PC-9 (cell line): ENCODE results near the gene LEPR. TPM values are rescaled to one million over a fixed set of nuclear protein-coding genes. Genes with fewer than 3 reads are reported as not detected.
"Not testable (repeated sequence)": the region's sequence is repeated elsewhere in the genome, so short reads cannot be mapped to it uniquely, and the experiment has no call there.

ENCODE experiments used
- BruUV-seq: library from RNA; stranded (reverse); fragments of 400-500 nt; replicated peaks from 2 replicates; lab custom pipeline; 2021; lab: Mats Ljungman, UMichigan
- CTCF ChIA-PET: fragments of 300-600 bp; sonication (Branson Sonifier 250); formaldehyde crosslinking; loops from one replicate; lab custom pipeline; 2022; ENCODE audit warnings: antibody characterized with exemption; lab: Charles Lee
- POLR2A ChIA-PET: fragments of 300-600 bp; sonication (Branson Sonifier 250); formaldehyde crosslinking; loops from one replicate; lab custom pipeline; 2022; ENCODE audit warnings: antibody characterized with exemption; ENCODE audit not compliant: unreplicated experiment; lab: Charles Lee
- DNase-seq, 2 experiments: peaks; one replicate each; pipeline versions ENCODE4 v3.0.0 to v3.0.0-alpha.2; 2015 to 2022; ENCODE audit warnings: mixed read lengths in 1 of 2
- H2AFZ ChIP-seq: fragments of 200-600 bp; sonication (generic); 2 replicates; pipeline ENCODE4 v1.8.1; 2017; ENCODE audit warnings: antibody characterized with exemption
- H3F3A ChIP-seq: fragments of 200-600 bp; sonication (generic); 2 replicates; pipeline ENCODE4 v1.8.1; 2017; ENCODE audit warnings: antibody characterized with exemption, mild to moderate bottlenecking, low read depth; ENCODE audit not compliant: insufficient read depth
- H3K27ac ChIP-seq: fragments of 200-600 bp; sonication (generic); 2 replicates; pipeline ENCODE4 v1.6.1; 2016; ENCODE audit warnings: mixed run types
- H3K27me3 ChIP-seq: fragments of 200-600 bp; sonication (generic); 2 replicates; pipeline ENCODE4 v1.6.1; 2016; ENCODE audit warnings: low read depth, mixed run types; ENCODE audit not compliant: insufficient read depth
- H3K36me3 ChIP-seq: fragments of 200-600 bp; sonication (generic); 2 replicates; pipeline ENCODE4 v1.6.1; 2016; ENCODE audit warnings: low read depth, mixed run types
- H3K4me1 ChIP-seq: fragments of 200-600 bp; sonication (generic); replicated peaks from 2 replicates; pipeline ENCODE4 v1.6.1; 2016; ENCODE audit warnings: mixed run types; ENCODE audit not compliant: insufficient read depth
- H3K4me2 ChIP-seq: fragments of 200-600 bp; sonication (generic); 2 replicates; pipeline ENCODE4 v1.6.1; 2017; ENCODE audit warnings: mixed run types
- H3K4me3 ChIP-seq: fragments of 200-600 bp; sonication (generic); 2 replicates; pipeline ENCODE4 v1.6.1; 2016; ENCODE audit warnings: mixed run types
- H3K79me2 ChIP-seq: fragments of 200-600 bp; sonication (generic); 2 replicates; pipeline ENCODE4 v1.6.1; 2017; ENCODE audit warnings: low read depth, mixed run types
- H3K9me2 ChIP-seq: fragments of 200-600 bp; sonication (generic); 2 replicates; pipeline ENCODE4 v1.8.1; 2017; ENCODE audit warnings: mild to moderate bottlenecking; ENCODE audit not compliant: insufficient read depth
- H3K9me3 ChIP-seq: fragments of 200-600 bp; sonication (generic); 2 replicates; pipeline ENCODE4 v1.8.1; 2016; ENCODE audit warnings: low read depth; ENCODE audit not compliant: insufficient read depth
- H4K20me1 ChIP-seq: fragments of 200-600 bp; sonication (generic); 2 replicates; pipeline ENCODE4 v1.8.1; 2017; ENCODE audit not compliant: insufficient read depth
- EZH2 ChIP-seq: fragments of 200-600 bp; sonication (generic); IDR thresholded peaks from 2 replicates; pipeline ENCODE4 v1.8.0; 2017; ENCODE audit warnings: antibody characterized with exemption, low read depth
- intact Hi-C: fragments of 100-400 bp; cut with micrococcal nuclease; formaldehyde crosslinking; loops from one replicate; pipeline ENCODE4 v1.10.0; 2022; ENCODE audit not compliant: unreplicated experiment
- total RNA-seq: library from RNA; stranded (reverse); gene quantifications from 2 replicates; pipeline ENCODE4 v1.2.3, GENCODE V29; 2021
- TF ChIP-seq, protein P1 (sequence below): fragments of 200-600 bp; sonication (generic); conservative IDR thresholded peaks from 2 replicates; pipeline ENCODE4 v1.6.1; 2017; ENCODE audit warnings: mixed run types, antibody characterized with exemption, mild to moderate bottlenecking, moderate library complexity

LEPR gene
- total RNA-seq, 1 experiment from 2014 or later = 34.8 TPM

- Histone ChIP-seq H3K4me3 (no peak overlapping the region), H3K36me3 (no peaks in the 10 kb centered on the region), H3K4me2 (peak overlapping the region; percentile 29; the same call in 1 of the 2 replicates), H3K4me1 (peaks cover 11% of the 10 kb centered on the region), H4K20me1 (no peaks in the 10 kb centered on the region), H3K9me3 (no peaks in the 10 kb centered on the region), H3F3A (no peaks in the 10 kb centered on the region), H3K79me2 (no peaks in the 10 kb centered on the region), H3K9me2 (no peaks in the 10 kb centered on the region; the same call in 1 of the 2 replicates), H2AFZ (peak overlapping the region; percentile 75), H3K27me3 (no peaks in the 10 kb centered on the region), H3K27ac (peak overlapping the region; percentile 38)
- CTCF ChIA-PET = no interaction called here
- TF ChIP-seq, protein P1, sequence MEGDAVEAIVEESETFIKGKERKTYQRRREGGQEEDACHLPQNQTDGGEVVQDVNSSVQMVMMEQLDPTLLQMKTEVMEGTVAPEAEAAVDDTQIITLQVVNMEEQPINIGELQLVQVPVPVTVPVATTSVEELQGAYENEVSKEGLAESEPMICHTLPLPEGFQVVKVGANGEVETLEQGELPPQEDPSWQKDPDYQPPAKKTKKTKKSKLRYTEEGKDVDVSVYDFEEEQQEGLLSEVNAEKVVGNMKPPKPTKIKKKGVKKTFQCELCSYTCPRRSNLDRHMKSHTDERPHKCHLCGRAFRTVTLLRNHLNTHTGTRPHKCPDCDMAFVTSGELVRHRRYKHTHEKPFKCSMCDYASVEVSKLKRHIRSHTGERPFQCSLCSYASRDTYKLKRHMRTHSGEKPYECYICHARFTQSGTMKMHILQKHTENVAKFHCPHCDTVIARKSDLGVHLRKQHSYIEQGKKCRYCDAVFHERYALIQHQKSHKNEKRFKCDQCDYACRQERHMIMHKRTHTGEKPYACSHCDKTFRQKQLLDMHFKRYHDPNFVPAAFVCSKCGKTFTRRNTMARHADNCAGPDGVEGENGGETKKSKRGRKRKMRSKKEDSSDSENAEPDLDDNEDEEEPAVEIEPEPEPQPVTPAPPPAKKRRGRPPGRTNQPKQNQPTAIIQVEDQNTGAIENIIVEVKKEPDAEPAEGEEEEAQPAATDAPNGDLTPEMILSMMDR = no peak
- no peak for TF ChIP-seq EZH2
- intact Hi-C loops = no loop called here
- DNase-seq = no peak
- POLR2A ChIA-PET = no interaction called here
- BruUV-seq = no TSS peak
Observed at GRCh38 chr1:65372557-65372956, 47.9 kb upstream of the LEPR start.

DNA sequence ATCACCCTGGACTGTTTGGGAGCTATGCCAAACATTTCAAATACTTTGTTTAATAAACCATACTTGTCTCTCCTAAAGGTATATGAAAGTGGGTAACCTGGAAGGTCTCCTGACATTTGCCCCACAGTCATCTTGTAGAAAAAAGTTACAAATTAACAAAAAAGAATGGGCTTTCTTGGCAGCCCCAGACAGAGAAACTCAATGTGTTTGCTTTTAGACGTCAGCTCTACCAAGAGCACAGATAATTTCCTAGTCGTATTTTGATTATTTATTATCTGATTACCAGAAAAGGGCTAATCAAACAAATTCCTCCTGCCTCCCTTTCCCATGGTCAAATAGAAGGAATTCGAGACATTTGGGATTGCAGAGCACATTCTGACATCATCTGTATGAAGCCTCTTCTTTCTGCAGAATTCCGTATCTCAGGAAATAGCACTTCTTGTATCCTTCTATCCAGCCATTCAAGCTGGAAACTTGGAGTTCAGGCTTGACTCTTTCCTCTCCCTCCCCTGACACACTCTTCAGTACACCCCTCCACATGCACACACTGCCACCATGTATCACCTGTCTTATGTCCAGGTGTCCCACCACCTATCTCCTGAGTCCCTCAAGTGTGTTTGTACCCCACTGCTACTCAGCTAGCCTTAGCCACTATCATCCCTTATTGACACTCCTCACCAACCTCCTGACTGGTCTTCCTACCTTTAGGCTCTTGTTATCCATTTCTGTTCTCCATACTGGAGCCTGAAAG, 42.8 kb upstream of the LEPR start:
- ChIA-PET POLR2A (no interaction called here), CTCF (no interaction called here)
- Histone ChIP-seq H3K9me2 (no peaks in the 10 kb centered on the region; the same call in 1 of the 2 replicates), H3F3A (no peaks in the 10 kb centered on the region), H3K4me2 (no peak overlapping the region), H3K27me3 (no peaks in the 10 kb centered on the region), H3K4me1 (peaks cover 3% of the 10 kb centered on the region), H3K4me3 (no peak overlapping the region), H3K36me3 (no peaks in the 10 kb centered on the region), H3K79me2 (no peaks in the 10 kb centered on the region), H2AFZ (no peak overlapping the region), H4K20me1 (no peaks in the 10 kb centered on the region), H3K9me3 (no peaks in the 10 kb centered on the region), H3K27ac (no peak overlapping the region)
- TF ChIP-seq, protein P1 = no peak
- TF ChIP-seq EZH2 = no peak
- intact Hi-C loops = no loop called here
- BruUV-seq = no TSS peak
- DNase-seq = no peak

DNA sequence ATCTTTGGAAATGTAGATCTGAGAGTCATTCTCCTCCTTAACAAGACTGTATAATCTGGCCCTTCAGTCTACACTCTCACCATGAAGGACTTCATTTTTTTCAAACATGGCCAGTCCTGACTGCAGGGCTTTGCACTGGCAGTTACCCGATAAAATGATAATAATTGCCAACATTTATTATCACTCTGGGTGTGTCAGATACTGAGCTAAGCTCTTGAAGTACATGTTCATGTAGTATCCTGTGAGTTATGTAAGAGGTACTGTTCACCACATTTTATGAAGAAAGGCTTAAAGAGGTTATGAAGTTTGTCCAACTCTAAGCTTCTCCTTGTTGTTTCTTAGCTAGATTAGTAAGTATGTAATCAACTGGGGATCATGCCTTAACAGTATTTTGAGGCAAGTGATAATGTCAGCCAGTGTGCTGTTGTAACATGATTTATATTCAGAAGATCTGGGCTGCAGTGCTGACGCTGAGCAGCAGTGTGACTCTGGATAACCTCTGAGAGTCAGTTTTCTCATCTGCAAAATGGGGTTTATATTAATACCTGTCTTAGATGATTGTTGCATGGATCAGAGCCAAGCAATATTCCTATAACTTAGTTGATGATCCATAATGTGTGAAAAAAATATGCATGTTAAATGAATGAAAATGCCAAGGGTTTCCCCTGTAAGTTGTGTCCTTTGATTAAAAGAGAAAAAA, 42.1 kb upstream of the LEPR start:
- H3K27ac ChIP-seq = no peak overlapping the region
- H3F3A ChIP-seq = no peaks in the 10 kb centered on the region
- DNase-seq = no peak
- no peaks in the 10 kb centered on the region for H3K36me3 ChIP-seq
- TF ChIP-seq, protein P1 = no peak
- no peak for TF ChIP-seq EZH2
- ChIA-PET CTCF (no interaction called here), POLR2A (no interaction called here)
- H3K9me2 ChIP-seq = no peaks in the 10 kb centered on the region; the same call in 1 of the 2 replicates
- H2AFZ ChIP-seq = no peak overlapping the region
- no peaks in the 10 kb centered on the region for H3K4me1 ChIP-seq
- no TSS peak for BruUV-seq
- intact Hi-C loops = no loop called here
- H3K79me2 ChIP-seq = no peaks in the 10 kb centered on the region
- no peaks in the 10 kb centered on the region for H4K20me1 ChIP-seq
- no peaks in the 10 kb centered on the region for H3K27me3 ChIP-seq
- no peaks in the 10 kb centered on the region for H3K9me3 ChIP-seq
- no peak overlapping the region for H3K4me2 ChIP-seq
- H3K4me3 ChIP-seq = no peak overlapping the region

GRCh38 chr1:65384426-65384825, 36.0 kb upstream of the LEPR start:
- H3K27ac ChIP-seq, H3K79me2 ChIP-seq, H3F3A ChIP-seq, H4K20me1 ChIP-seq, H3K27me3 ChIP-seq, POLR2A ChIA-PET, H3K4me1 ChIP-seq, CTCF ChIA-PET, intact Hi-C loops, H3K9me2 ChIP-seq, H3K4me2 ChIP-seq, H3K9me3 ChIP-seq, BruUV-seq, H3K4me3 ChIP-seq, H2AFZ ChIP-seq, DNase-seq, H3K36me3 ChIP-seq: not testable (repeated sequence)
